Uterus (tissue), 2 donors: Measurements from ENCODE around the gene CAPZA1.
A peak's percentile ranks its signal among the peaks of the same experiment; 100 is the strongest.

Experiments used
- POLR2A ChIP-seq, 2 donors: fragments of 450-650 bp; IDR thresholded peaks; one replicate each; pipeline ENCODE4 v1.6.1; 2016; ENCODE audit warnings: antibody characterized with exemption in 2 of 2, mild to moderate bottlenecking in 1 of 2, moderate library complexity in 1 of 2
- TF ChIP-seq, protein P1 (sequence below), 4 experiments: fragments of 200-600 bp in 2 of 4; fragments of 450-650 bp in 2 of 4; sonication (generic) in 2 of 4; IDR thresholded peaks; one replicate each; pipeline ENCODE4 v1.5.1; 2016 to 2019; ENCODE audit warnings: antibody characterized with exemption in 4 of 4, mild to moderate bottlenecking in 2 of 4, moderate library complexity in 1 of 4

DNA sequence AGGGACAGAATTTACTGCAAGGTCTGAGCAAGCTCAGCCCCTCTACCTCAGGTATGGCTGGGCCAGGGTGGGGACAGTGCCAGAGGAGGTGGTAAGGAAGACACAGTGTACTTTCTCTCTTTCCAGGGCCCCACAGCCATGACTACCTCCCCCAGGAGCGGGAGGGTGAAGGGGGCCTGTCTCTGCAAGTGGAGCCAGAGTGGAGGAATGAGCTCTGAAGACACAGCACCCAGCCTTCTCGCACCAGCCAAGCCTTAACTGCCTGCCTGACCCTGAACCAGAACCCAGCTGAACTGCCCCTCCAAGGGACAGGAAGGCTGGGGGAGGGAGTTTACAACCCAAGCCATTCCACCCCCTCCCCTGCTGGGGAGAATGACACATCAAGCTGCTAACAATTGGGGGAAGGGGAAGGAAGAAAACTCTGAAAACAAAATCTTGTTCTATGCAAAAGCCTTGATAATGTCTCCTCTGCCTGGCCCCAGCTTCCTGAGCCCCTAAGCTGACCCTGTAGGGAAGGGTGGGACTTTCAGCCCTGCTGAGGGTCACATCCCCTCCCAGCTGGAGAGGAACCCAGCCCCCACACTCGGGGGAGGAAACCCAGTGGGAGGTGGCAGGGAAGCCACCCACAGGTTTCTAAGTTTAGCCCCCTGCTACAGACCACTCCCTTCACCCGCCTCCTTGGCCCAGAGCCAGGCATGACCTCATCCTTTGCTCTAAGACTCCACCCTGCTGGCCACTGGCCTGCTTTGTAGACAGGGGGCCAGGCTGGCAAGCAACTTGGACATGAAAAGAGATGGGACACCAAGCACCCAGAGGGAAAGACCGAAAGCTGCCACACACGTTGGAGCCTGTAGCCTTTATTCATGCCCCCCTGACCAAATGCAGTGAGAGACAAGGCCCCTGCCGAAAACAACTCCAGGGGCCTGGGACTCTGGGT is 80.9 kb downstream of the CAPZA1 start:
- TF ChIP-seq, protein P1, sequence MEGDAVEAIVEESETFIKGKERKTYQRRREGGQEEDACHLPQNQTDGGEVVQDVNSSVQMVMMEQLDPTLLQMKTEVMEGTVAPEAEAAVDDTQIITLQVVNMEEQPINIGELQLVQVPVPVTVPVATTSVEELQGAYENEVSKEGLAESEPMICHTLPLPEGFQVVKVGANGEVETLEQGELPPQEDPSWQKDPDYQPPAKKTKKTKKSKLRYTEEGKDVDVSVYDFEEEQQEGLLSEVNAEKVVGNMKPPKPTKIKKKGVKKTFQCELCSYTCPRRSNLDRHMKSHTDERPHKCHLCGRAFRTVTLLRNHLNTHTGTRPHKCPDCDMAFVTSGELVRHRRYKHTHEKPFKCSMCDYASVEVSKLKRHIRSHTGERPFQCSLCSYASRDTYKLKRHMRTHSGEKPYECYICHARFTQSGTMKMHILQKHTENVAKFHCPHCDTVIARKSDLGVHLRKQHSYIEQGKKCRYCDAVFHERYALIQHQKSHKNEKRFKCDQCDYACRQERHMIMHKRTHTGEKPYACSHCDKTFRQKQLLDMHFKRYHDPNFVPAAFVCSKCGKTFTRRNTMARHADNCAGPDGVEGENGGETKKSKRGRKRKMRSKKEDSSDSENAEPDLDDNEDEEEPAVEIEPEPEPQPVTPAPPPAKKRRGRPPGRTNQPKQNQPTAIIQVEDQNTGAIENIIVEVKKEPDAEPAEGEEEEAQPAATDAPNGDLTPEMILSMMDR (IDR thresholded peaks at IDR 0.05), result peak in 2 of 4 experiments; percentile 22 to 26
- TF ChIP-seq POLR2A (IDR thresholded peaks at IDR 0.05), result peak; percentile 2 to 67
